PC-3 (cell line): ENCODE results near the gene UBE2E3. TPM values are rescaled to one million over a fixed set of nuclear protein-coding genes. Genes with fewer than 3 reads are reported as not detected.

Experiments
- ATAC-seq: fragments of 200-7000 bp; cut with Tn5 transposase; 2 replicates; pipeline ENCODE4 v1.9.1; 2020; ENCODE audit warnings: mild to moderate bottlenecking, moderate library complexity
- BruUV-seq: library from RNA; stranded (reverse); fragments of 400-500 nt; replicated peaks from 2 replicates; lab custom pipeline; 2021; lab: Mats Ljungman, UMichigan
- CTCF ChIA-PET: fragments of 300-600 bp; sonication (Branson Sonifier 250); formaldehyde crosslinking; loops from one replicate; lab custom pipeline; 2022; ENCODE audit warnings: antibody characterized with exemption; lab: Charles Lee
- POLR2A ChIA-PET: fragments of 300-600 bp; sonication (Branson Sonifier 250); formaldehyde crosslinking; loops from one replicate; lab custom pipeline; 2022; ENCODE audit warnings: antibody characterized with exemption; ENCODE audit not compliant: unreplicated experiment; lab: Charles Lee
- DNase-seq: peaks from one replicate; pipeline ENCODE4 v3.0.0-alpha.2; 2015
- H2AFZ ChIP-seq: fragments of 300-600 bp; sonication (generic); 2 replicates; pipeline ENCODE4 v1.6.0; 2016; ENCODE audit warnings: antibody characterized with exemption, low read length
- H3F3A ChIP-seq: fragments of 300-600 bp; sonication (generic); one replicate; pipeline ENCODE4 v1.6.0; 2017; ENCODE audit warnings: antibody characterized with exemption, low read length, control low read depth, mild to moderate bottlenecking; ENCODE audit not compliant: unreplicated experiment
- H3K27ac ChIP-seq: fragments of 300-600 bp; sonication (generic); 2 replicates; pipeline ENCODE4 v1.5.1; 2016; ENCODE audit warnings: mild to moderate bottlenecking, low read length
- H3K27me3 ChIP-seq: fragments of 300-600 bp; sonication (generic); 2 replicates; pipeline ENCODE4 v1.6.1; 2016; ENCODE audit warnings: low read length, mixed read lengths
- H3K36me3 ChIP-seq: fragments of 300-600 bp; sonication (generic); 2 replicates; pipeline ENCODE4 v1.6.1; 2016; ENCODE audit warnings: low read depth, mixed run types, low read length, mixed read lengths
- H3K4me1 ChIP-seq: fragments of 300-600 bp; sonication (generic); 2 replicates; pipeline ENCODE4 v1.5.1; 2016; ENCODE audit warnings: low read length; ENCODE audit not compliant: insufficient read depth
- H3K4me2 ChIP-seq: fragments of 300-600 bp; sonication (generic); 2 replicates; pipeline ENCODE4 v1.6.0; 2016; ENCODE audit warnings: low read length
- H3K4me3 ChIP-seq: fragments of 300-600 bp; sonication (generic); 2 replicates; pipeline ENCODE4 v1.5.1; 2016; ENCODE audit warnings: mild to moderate bottlenecking, low read length, mixed read lengths
- H3K79me2 ChIP-seq: fragments of 300-600 bp; sonication (generic); 2 replicates; pipeline ENCODE4 v1.6.1; 2017; ENCODE audit warnings: low read length, mixed read lengths
- H3K9ac ChIP-seq: fragments of 300-600 bp; sonication (generic); 2 replicates; pipeline ENCODE4 v1.6.0; 2016; ENCODE audit warnings: mild to moderate bottlenecking, low read length
- H3K9me2 ChIP-seq: fragments of 300-600 bp; sonication (generic); replicated peaks from 2 replicates; pipeline ENCODE4 v1.6.1; 2016; ENCODE audit warnings: mixed run types, low read length, mixed read lengths
- H3K9me3 ChIP-seq: fragments of 300-600 bp; sonication (generic); 2 replicates; pipeline ENCODE4 v1.6.1; 2016; ENCODE audit warnings: low read length, mixed read lengths
- H4K20me1 ChIP-seq: fragments of 300-600 bp; sonication (generic); 2 replicates; pipeline ENCODE4 v1.6.1; 2016; ENCODE audit warnings: low read length, mixed read lengths
- CTCF ChIP-seq: fragments of 300-600 bp; sonication (generic); conservative IDR thresholded peaks from 2 replicates; pipeline ENCODE4 v1.5.1; 2017; ENCODE audit warnings: antibody characterized with exemption, low read depth, mild to moderate bottlenecking, low read length
- EZH2 ChIP-seq: fragments of 300-600 bp; sonication (generic); IDR thresholded peaks from one replicate; pipeline ENCODE4 v1.6.1; 2017; ENCODE audit warnings: antibody characterized with exemption, mild to moderate bottlenecking, low read length; ENCODE audit not compliant: unreplicated experiment
- EZH2phosphoT487 ChIP-seq: fragments of 300-600 bp; sonication (generic); IDR thresholded peaks from 2 replicates; pipeline ENCODE4 v1.6.1; 2018; ENCODE audit warnings: mild to moderate bottlenecking, antibody characterized with exemption, low read length, borderline replicate concordance
- intact Hi-C: fragments of 100-400 bp; cut with micrococcal nuclease; formaldehyde crosslinking; loops from 2 replicates; pipeline ENCODE4 v1.9.0; 2023
- total RNA-seq: library from RNA; depleted of rRNA; stranded (reverse); fragments of >200 nt; gene quantifications from 2 replicates; pipeline ENCODE4 v1.2.3, GENCODE V29; 2014

Gene UBE2E3
- total RNA-seq, 1 experiment from 2014 or later, result 95.6 TPM

- intact Hi-C loops, result no loop called here
- Histone ChIP-seq H3K9me2 (no peaks in the 10 kb centered on the region), H3K27me3 (no peaks in the 10 kb centered on the region), H4K20me1 (no peaks in the 10 kb centered on the region), H3K79me2 (peaks cover 43% of the 10 kb centered on the region), H3K4me3 (no peak overlapping the region), H3K9me3 (no peaks in the 10 kb centered on the region), H3K36me3 (no peaks in the 10 kb centered on the region), H3K4me2 (no peak overlapping the region), H3K4me1 (no peaks in the 10 kb centered on the region), H3F3A (no peaks in the 10 kb centered on the region), H3K9ac (no peak overlapping the region), H3K27ac (no peak overlapping the region), H2AFZ (no peak overlapping the region)
- DNase-seq (no peak), ATAC-seq (no peak)
- no TSS peak for BruUV-seq
- CTCF ChIA-PET, result no interaction called here
- POLR2A ChIA-PET, result interaction anchor here (0.6 kb wide), 1 partner anchor 1459 kb away, joined by 6 read pairs; no protein-coding TSS in a partner anchor
- TF ChIP-seq EZH2phosphoT487 (no peak), EZH2 (no peak), CTCF (no peak)
Measured at GRCh38 chr2:181047829-181048228, 67.4 kb downstream of the UBE2E3 start.

GRCh38 chr2:181051861-181052522 lies 71.6 kb downstream of the UBE2E3 start:
- no peak overlapping the region for H3K9ac ChIP-seq
- H3K27me3 ChIP-seq, result no peaks in the 10 kb centered on the region
- H3F3A ChIP-seq, result no peaks in the 10 kb centered on the region
- no peak overlapping the region for H3K4me3 ChIP-seq
- ATAC-seq (no peak), DNase-seq (no peak)
- H3K79me2 ChIP-seq, result peaks cover 70% of the 10 kb centered on the region
- peaks cover 7% of the 10 kb centered on the region; the same call in 1 of the 2 replicates for H3K4me1 ChIP-seq
- TF ChIP-seq EZH2 (no peak), EZH2phosphoT487 (no peak), CTCF (no peak)
- peaks cover 9% of the 10 kb centered on the region; the same call in 1 of the 2 replicates for H3K36me3 ChIP-seq
- intact Hi-C loops, result loop anchor here (10.0 kb wide), 1 partner anchor 807 kb away; no protein-coding TSS in a partner anchor
- no peak overlapping the region for H3K27ac ChIP-seq
- H3K4me2 ChIP-seq, result no peak overlapping the region
- H4K20me1 ChIP-seq, result no peaks in the 10 kb centered on the region
- POLR2A ChIA-PET, result interaction anchor here (0.5 kb wide), 1 partner anchor 72 kb away, joined by 3 read pairs; no protein-coding TSS in a partner anchor
- CTCF ChIA-PET, result no interaction called here
- BruUV-seq, result no TSS peak
- H3K9me2 ChIP-seq, result no peaks in the 10 kb centered on the region
- no peaks in the 10 kb centered on the region for H3K9me3 ChIP-seq
- no peak overlapping the region for H2AFZ ChIP-seq

DNA sequence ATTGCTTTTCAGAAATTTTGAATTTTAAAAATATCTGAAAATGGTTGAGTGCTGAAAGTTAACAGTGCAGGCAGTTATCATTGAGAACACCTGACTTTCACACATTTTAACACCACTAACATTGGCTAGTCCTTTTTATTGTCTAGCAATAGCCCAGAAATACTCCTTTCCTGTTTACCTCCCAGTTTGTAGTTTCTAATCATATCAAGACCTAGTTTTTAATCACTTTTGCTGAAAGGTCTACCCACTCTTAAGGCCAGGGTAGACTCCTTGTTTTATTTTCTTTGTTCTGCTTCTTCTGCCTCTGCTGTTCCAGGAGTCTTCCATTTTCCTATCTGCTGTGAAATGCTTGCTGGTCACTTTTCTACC lies 72.1 kb downstream of the UBE2E3 start:
- Histone ChIP-seq H3K9ac (no peak overlapping the region), H3K27me3 (no peaks in the 10 kb centered on the region), H2AFZ (no peak overlapping the region), H3F3A (no peaks in the 10 kb centered on the region), H4K20me1 (no peaks in the 10 kb centered on the region), H3K4me2 (no peak overlapping the region), H3K36me3 (peaks cover 9% of the 10 kb centered on the region; the same call in 1 of the 2 replicates), H3K79me2 (peaks cover 71% of the 10 kb centered on the region), H3K9me2 (no peaks in the 10 kb centered on the region), H3K27ac (no peak overlapping the region), H3K4me3 (no peak overlapping the region), H3K4me1 (peaks cover 7% of the 10 kb centered on the region; the same call in 1 of the 2 replicates), H3K9me3 (no peaks in the 10 kb centered on the region)
- ATAC-seq, result no peak
- ChIA-PET POLR2A (no interaction called here), CTCF (no interaction called here)
- intact Hi-C loops, result loop anchor here (10.0 kb wide), 1 partner anchor 808 kb away; no protein-coding TSS in a partner anchor
- no peak for DNase-seq
- no peak for TF ChIP-seq CTCF
- TF ChIP-seq EZH2phosphoT487, result no peak
- TF ChIP-seq EZH2, result no peak
- BruUV-seq, result no TSS peak
